Right ventricle myocardium superior (tissue), 1 donor: ENCODE data around the gene FCHSD2. TPM values are rescaled to one million over a fixed set of nuclear protein-coding genes. Genes with fewer than 3 reads are reported as not detected.
A peak's percentile ranks its signal among the peaks of the same experiment; 100 is the strongest.

ENCODE experiments used
- ATAC-seq: fragments of 200-7000 bp; cut with Tn5 transposase; one replicate; pipeline ENCODE4 v1.9.1; 2020; ENCODE audit warnings: mild to moderate bottlenecking; ENCODE audit not compliant: poor library complexity
- DNase-seq: peaks from one replicate; pipeline ENCODE4 v3.0.0-alpha.2; 2020
- intact Hi-C: fragments of 100-400 bp; cut with DNase I; formaldehyde crosslinking; loops from one replicate; pipeline ENCODE4 v1.11.2; 2022
- total RNA-seq: library from RNA; stranded (reverse); fragmentation: NEBNext Ultra II Directional; extraction: Animal tissue kit (Norgen Biotek cat#: 25700); gene quantifications from one replicate; pipeline ENCODE4 v1.2.1, GENCODE V29; 2021
- donor health status: DM: no; HTN: yes; CAD: no; lungs with severe emphysema.

Gene FCHSD2
- total RNA-seq, 1 donor from 2014 or later, result 40.4 TPM

DNA sequence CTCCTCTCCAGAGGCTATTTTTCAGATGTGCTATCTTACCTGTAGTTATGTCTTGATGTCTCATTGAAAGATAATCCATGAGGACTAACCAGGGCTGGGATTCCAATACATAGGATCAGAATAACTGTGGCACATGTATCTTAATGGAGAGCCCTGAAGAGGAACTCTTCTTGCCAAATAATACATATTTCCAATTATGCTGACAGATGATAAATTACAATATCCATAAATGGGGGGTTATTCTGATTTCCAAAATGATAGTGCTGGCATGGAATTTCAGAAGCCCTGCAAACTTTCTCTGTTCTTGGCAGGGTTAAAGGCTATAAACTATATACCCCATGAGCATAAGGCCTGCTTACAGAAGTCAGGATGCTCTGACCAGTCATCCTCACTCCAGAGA is 173.7 kb downstream of the FCHSD2 start:
- intact Hi-C loops, result no loop called here
- DNase-seq, result no peak
- no peak for ATAC-seq

DNA sequence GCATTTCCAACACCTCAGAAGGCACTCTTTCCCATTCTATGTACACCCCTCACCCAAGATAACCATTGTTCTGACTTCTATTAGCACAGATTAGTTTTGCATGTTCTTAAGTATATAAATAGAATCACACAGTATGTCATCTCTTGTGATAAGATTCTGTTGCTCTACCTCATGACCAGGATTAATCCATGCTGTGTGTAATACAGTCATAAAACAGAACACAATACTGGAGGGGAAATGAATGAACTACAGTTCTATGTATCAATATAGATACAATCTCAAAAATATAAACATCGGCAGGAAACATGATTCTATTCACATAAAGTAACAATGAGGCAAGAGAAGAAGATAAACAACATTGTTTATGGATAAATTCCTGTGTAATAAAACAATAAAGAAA is 176.4 kb downstream of the FCHSD2 start:
- ATAC-seq (peak; percentile 55), DNase-seq (no peak)
- intact Hi-C loops, result no loop called here

- intact Hi-C loops, result no loop called here
- no peak for DNase-seq
- no peak for ATAC-seq
Measured at GRCh38 chr11:72962717-72963116, 179.4 kb downstream of the FCHSD2 start.

DNA sequence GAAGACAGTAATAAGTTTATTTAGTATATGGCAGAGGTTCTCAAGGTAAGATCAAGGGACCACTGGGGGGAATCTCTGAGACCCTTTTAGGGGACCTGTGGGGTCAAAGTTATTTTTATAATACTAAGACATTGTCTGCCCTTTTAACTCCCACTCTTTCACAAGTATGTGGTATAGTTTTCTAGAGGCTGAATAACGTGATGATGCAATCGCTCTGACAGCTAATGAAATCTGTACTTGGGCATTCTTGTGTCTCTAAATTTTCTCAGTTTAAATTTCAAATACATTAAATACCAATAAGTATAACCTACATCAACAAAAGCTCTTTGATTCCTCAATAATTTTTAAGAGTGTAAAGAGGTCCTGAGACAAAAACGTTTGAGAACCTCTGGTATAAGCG is 180.0 kb downstream of the FCHSD2 start:
- intact Hi-C loops, result no loop called here
- DNase-seq, result no peak
- no peak for ATAC-seq

- intact Hi-C loops, result no loop called here
- ATAC-seq, result peak; percentile 64
- no peak for DNase-seq
Measured at GRCh38 chr11:72959998-72960731, 182.0 kb downstream of the FCHSD2 start.

GRCh38 chr11:72958791-72959190 is 183.3 kb downstream of the FCHSD2 start:
- DNase-seq, result no peak
- no peak for ATAC-seq
- intact Hi-C loops, result no loop called here

- ATAC-seq (peak; percentile 15), DNase-seq (no peak)
- intact Hi-C loops, result no loop called here
Measured at GRCh38 chr11:72955466-72955865, 186.7 kb downstream of the FCHSD2 start.

GRCh38 chr11:72954860-72955259 is 187.3 kb downstream of the FCHSD2 start:
- intact Hi-C loops, result no loop called here
- ATAC-seq (peak; percentile 90), DNase-seq (no peak)

DNA sequence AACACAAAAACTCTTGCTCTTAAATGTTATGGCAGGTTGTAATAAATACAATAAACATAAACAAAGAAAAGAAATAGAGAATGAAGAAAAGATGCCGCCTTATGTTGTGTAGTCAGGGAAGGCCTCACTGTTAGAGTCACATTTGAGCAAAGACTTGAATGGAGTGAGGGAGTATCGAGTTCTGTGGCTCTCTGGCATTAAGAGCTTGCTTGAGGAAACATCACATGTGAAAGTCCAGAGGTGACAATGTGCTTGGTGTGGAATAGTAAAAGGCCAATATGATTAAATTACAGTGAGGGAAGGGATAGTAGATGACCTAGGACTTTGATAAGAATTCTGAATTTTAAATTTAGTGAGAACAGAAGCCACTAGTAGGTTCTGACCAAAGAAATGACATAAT is 188.5 kb downstream of the FCHSD2 start:
- ATAC-seq (no peak), DNase-seq (no peak)
- intact Hi-C loops, result no loop called here

DNA sequence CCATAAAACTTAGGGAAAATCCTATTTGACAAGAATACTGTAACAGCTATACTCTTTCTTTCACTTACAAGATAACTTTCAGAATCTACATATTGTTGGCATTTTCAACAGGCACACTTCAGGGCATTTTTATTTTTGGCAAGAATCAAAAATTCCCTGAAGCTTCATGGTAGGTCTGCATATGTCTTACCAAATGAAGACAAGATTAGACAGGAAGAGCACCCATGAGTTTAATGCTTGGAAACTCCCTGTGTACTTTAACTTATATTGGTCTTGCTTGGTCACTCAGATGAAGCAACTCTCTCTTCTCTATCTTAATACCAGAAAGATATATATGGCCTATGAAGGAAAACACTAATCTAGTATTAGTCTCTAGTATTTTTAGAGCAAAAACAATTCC is 190.2 kb downstream of the FCHSD2 start:
- DNase-seq (no peak), ATAC-seq (no peak)
- intact Hi-C loops, result no loop called here

GRCh38 chr11:72951193-72951592 is 190.9 kb downstream of the FCHSD2 start:
- ATAC-seq, result no peak
- no peak for DNase-seq
- intact Hi-C loops, result no loop called here

- intact Hi-C loops, result no loop called here
- DNase-seq (no peak), ATAC-seq (no peak)
Measured at GRCh38 chr11:72950685-72951084, 191.4 kb downstream of the FCHSD2 start.

GRCh38 chr11:72947229-72947628 is 194.9 kb downstream of the FCHSD2 start:
- intact Hi-C loops, result no loop called here
- no peak for ATAC-seq
- no peak for DNase-seq

- no peak for DNase-seq
- intact Hi-C loops, result no loop called here
- ATAC-seq, result no peak
Measured at GRCh38 chr11:72943664-72944063, 198.5 kb downstream of the FCHSD2 start.

- DNase-seq (peak; percentile 64), ATAC-seq (peak; percentile 78)
- intact Hi-C loops, result no loop called here
Measured at GRCh38 chr11:72940417-72940816, 201.7 kb downstream of the FCHSD2 start.

- intact Hi-C loops, result no loop called here
- peak; percentile 24 for ATAC-seq
- no peak for DNase-seq
Measured at GRCh38 chr11:72939031-72939430, 203.1 kb downstream of the FCHSD2 start.

- DNase-seq (no peak), ATAC-seq (peak; percentile 40)
- intact Hi-C loops, result no loop called here
Measured at GRCh38 chr11:72937439-72937838, 204.7 kb downstream of the FCHSD2 start.

DNA sequence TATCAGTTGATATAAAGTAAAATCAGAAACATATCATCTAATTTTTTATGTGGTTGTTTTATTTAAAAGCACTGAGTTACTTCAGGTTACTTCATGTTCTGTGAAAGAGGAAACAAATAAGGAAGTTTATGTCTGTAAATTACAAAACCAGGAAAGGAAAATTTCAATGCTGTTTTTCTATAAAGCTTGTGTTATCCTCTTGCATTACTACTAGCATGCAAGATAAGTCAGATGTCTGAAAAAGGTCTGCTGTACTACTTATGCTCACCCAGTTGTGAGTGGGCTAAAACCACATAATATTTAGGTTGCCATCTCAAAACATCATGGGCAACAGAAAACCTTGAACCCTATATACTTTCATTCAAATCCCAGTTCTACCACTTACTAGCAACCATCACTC is 206.4 kb downstream of the FCHSD2 start:
- intact Hi-C loops, result no loop called here
- no peak for DNase-seq
- ATAC-seq, result no peak

GRCh38 chr11:72932132-72932570 is 210.0 kb downstream of the FCHSD2 start:
- no peak for ATAC-seq
- intact Hi-C loops, result no loop called here
- no peak for DNase-seq

DNA sequence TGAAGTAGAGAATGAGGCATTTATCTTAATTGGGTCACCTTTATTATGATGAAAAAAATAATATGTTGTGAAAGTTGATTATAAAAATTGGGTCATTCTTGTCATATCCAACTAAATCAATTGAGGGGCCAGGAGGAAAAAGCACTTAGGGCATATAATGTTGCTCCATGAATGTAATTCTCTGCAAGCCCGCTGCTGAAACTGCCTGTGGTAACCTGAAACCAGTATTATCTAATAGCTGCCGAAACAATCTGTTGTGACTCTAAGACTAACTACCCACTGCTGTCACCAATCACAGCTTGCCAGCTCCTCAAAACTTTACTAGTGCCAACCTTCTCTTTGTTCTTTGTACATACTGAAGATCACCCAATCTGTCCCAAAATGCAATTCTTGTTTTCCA is 212.1 kb downstream of the FCHSD2 start:
- intact Hi-C loops, result no loop called here
- no peak for DNase-seq
- ATAC-seq, result peak; percentile 73

- ATAC-seq (no peak), DNase-seq (no peak)
- intact Hi-C loops, result loop anchor here (10.0 kb wide), 2 partner anchors 216 to 246 kb away; partner anchors contain the start of gene FCHSD2
Measured at GRCh38 chr11:72929256-72929655, 212.9 kb downstream of the FCHSD2 start.
